NK-92 (cell line): Measurements from ENCODE around the gene CEP97.
A peak's percentile ranks its signal among the peaks of the same experiment; 100 is the strongest.
"Not testable (repeated sequence)": the region's sequence is repeated elsewhere in the genome, so short reads cannot be mapped to it uniquely, and the experiment has no call there.

Source experiments
- DNase-seq: peaks from one replicate; lab custom pipeline; 2025; ENCODE audit not compliant: unreplicated experiment; lab: John Stamatoyannopoulos, UW

The CEP97 gene

GRCh38 chr3:101777745-101778281 lies 53.4 kb downstream of the CEP97 start:
- DNase-seq: not testable (repeated sequence)

DNA sequence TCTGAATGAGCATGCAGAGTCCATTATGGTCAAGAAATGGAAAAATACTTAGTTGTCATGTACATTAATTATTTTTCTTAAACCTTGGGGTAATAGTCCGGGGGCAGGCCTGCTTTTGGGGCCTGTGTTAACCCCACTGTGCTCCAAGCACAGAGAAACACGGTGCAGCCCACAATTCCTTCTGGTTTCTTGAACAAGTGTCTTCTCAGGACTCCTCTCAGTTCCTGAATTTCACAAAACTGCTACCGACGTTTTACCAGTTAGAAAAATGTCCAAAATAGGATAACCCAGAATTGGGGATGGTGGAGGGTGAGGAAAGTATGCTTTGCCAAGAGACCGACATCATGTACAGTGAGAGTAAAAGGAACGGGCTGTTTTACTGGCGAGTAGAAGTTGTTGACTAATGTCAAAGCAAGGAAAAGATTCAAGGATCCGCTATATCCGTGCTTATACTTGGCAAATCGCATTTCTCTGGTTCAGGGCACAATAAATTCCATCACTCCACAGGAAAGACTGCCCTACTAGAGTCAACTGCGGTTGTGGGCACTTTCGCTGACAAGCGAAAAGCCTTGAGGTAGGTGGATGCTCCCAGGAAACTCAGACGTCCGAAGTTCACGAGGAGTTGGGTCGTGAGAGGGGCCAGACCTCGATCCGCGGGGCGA lies 54.1 kb downstream of the CEP97 start:
- no peak for DNase-seq

DNA sequence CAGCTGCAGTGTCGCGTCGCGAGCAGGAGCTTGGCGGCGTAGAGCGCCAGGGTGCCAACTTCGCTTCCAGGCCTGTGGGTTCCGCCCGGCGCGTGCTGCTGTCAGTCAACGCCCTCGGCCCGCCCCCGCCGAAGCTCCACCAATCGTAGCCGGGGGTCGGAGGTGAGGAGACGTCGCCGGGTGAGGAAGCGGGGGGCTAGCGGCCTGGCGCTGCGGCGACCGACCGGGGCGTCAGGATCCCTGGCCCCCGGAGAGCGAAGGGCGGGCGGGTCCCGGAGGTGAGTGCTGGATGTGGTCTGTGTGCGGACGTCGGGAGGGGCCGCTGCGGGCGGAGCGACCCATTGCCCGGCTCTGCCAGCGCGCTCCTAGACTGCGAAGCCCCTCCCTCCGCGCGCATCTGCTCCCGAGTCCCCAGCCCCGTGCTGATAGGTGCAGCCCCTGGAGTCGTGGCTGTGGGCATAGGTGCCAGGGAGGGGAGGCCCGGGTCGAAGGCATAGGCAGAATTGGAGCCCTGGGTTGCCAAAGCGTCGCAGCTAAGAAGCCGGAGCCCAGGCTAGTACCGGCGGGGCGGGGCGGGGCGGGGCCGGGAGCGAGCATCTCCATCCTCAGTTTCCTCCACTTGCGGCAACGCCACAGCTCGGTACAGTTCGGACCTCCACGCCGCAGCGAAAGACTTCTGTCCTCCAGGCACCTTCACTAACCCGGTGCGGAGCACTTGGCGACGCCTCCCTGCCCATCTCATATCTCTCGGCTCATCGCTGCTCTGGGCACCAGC lies 54.8 kb downstream of the CEP97 start, which contains the start of gene NXPE3:
NXPE3 (plus strand) TSS at position 165 of the 775 bp plus-strand sequence. CDS start 6,386 bp downstream, outside the sequence.
- peak; percentile 66 for DNase-seq

- DNase-seq: no peak
Observed at GRCh38 chr3:101779822-101780381, 55.5 kb downstream of the CEP97 start.

DNA sequence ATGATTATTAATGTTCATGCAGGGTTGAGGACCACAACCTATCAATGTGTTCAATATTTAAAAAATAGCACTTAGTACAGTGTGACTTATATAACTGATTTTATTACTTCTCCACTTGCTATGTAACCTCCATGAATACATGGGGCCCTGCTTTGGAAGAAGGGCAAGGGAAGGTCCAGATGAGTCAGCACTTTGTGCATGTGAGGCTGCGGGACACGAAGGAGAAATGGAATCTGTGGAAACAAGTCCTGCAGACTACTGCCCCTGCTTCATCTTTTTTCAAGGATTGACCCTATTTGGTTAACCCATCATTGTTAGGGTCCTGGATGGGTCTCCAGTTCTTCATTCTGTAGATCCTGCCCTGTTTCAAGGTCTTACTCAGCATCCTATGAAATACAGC lies 56.2 kb downstream of the CEP97 start:
- DNase-seq: no peak

GRCh38 chr3:101781166-101781565 lies 56.8 kb downstream of the CEP97 start:
- no peak for DNase-seq

DNA sequence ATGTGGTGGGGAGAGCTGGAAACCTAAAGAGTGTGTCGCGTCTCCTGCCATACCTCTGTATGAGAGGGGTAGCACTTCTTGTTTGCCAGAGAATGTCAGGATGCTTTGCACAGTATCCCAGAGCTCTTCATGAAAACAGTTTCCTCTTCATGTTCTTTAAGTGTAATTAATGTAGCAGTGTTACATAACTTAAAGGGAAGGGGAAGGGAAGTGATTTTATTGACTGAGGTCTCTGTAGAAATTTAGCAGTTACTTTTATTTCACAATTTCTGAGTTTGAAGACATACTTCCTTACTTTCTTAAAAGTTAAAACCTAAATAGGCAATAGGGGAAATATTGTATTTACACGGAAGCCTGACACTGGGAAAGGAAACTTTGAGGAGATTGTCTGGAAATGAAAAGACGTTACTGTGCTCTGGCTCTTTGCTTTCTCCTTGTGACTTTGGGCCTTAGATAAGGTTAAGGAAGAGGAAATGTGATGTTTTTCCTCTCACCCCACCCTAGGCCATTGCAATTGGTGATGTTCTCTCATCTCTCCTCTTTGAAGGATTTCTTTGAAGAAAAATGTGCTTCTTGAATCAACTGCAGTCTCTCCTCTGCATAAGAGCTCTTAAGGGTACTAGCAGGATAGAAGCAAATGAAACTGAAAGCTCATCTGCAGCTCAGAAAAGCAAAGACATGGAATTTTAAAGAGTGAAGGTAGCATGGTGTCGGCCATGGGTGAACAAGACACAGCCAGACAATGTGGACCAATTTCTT lies 60.6 kb downstream of the CEP97 start:
- no peak for DNase-seq

DNA sequence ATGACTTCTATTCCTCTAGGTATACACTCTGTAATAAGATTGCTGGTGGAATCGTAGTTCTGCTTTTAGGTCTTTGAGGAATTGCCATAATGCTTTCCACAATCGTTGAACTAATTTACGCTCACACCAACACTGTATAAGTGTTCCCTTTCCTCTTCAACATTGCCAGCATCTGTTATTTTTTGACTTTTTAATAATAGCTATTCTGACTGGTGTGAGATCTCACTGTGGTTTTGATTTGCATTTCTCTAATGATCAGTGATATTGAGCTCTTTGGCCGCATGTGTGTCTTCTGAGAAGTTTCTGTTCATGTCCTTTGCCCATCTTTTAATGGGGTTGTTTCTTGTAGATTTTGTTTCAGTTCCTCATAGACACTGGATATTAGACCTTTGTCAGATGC lies 67.4 kb downstream of the CEP97 start:
- DNase-seq: no peak

GRCh38 chr3:101796077-101796680 lies 71.8 kb downstream of the CEP97 start:
- no peak for DNase-seq

DNA sequence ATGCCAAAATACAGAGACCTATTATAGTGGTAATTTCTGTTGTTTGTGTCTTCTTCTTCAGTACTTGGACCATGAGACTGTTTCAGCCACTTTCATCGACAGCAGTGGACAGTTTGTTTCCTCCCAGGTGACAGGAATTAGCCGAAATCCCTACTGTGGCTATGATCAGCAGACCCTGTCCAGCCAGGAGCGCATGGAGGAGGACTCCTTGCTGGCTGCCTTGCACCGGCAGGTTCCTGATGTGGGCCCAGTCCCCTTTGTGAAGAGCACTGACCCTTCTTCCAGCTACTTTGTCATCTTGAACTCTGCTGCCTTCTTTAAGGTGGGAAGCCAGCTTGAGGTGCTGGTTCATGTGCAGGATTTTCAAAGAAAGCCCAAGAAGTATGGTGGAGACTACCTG lies 76.8 kb downstream of the CEP97 start:
- no peak for DNase-seq

GRCh38 chr3:101802179-101802578 lies 77.8 kb downstream of the CEP97 start:
- DNase-seq: no peak

DNA sequence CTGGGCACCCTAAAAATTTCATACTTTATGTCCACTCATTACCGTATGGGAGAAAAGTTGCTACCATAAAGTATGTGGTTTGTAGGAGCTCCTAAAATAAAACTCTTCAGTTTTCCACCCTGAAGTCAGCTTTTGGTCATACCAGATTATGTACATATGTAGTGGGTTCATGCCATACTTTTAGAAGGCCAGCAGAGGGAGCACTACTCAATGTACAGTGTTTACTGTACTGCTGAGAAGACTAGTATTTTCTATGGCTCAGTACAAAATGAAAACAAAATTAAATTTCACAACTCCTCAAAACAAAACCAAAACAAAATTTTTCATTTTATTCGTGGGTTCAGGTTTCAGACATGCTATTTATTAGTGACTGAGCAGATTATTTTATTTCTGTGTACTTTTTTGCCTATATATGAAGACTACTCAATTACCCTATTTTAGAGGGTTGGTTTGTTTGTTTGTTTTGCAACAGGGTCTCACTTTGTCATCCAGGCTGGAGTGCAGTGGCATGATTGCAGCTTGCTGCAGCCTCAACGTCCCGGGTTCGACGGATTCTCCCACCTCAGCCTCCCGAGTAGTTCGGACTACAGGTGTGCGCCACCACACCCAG lies 78.9 kb downstream of the CEP97 start:
- DNase-seq: no peak

DNA sequence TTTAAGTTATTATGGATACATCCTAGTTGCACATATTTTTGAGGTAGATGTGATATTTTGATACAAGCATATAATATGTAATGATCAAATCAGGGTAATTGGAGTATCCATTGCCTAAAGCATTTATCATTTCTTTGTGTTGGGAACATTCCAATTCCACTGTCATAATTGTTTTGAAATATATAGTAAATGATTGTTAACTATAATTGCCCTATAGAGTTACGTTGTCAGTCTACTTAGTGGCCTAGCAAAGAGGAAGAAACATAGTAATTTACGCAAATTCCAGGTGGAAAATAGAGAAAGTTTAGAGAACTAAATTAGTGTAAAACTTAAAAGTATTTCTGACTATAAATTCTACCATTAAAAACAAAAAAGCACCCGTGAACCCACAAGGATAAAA lies 79.5 kb downstream of the CEP97 start:
- no peak for DNase-seq

- DNase-seq: no peak
Observed at GRCh38 chr3:101806491-101806890, 82.1 kb downstream of the CEP97 start.

- DNase-seq: no peak
Observed at GRCh38 chr3:101807888-101808287, 83.5 kb downstream of the CEP97 start.

GRCh38 chr3:101809178-101810021 lies 85.0 kb downstream of the CEP97 start:
- no peak for DNase-seq

- no peak for DNase-seq
Observed at GRCh38 chr3:101810022-101810418, 85.6 kb downstream of the CEP97 start.

DNA sequence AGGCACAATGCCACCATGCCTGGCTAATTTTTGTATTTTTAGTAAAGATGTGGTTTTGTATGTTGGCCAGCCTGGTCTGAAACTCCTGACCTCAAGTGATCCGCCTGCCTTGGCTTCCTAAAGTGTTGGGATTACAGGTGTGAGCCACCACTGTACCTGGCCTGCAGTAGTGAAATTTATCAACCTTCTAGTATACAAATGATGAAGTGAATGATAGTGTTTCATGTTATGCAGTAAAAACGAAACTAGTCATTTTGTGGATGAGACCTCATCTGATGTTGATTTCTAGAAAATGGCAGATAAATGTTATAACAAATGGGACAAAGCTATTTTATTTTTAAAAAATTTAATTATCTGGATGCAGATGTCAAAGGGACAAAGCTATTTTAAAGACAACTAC lies 87.5 kb downstream of the CEP97 start:
- no peak for DNase-seq

DNA sequence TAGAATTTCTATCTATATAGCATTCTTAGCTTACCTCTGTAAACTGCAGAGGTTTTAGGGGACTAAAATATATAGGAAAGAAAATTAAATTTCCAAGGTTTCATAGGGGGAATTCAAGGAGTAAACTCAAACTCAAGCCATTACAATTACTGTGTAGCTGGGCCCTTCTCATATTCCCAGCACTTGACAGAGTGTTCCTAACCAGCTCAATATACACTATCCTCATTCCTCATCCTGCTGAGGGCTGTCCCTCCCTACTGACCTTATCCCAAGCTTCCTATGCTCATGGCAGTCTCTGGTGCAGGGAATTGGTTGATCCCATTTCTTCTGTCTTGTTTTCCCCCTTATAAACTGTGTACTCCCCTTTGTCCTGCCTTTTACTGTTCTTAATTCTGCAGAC lies 88.5 kb downstream of the CEP97 start:
- DNase-seq: no peak
